Muscle of arm (tissue), 12 donors: ENCODE results near the gene LRFN2. TPM values are rescaled to one million over a fixed set of nuclear protein-coding genes. Genes with fewer than 3 reads are reported as not detected.

Experiments
- DNase-seq: peaks from one replicate; pipeline ENCODE4 v3.0.0-alpha.2; 2013
- polyA plus RNA-seq, 12 donors: library from polyadenylated mRNA; unstranded; fragments of 120-200 nt; gene quantifications; one replicate each; pipeline ENCODE4 v1.2.1, GENCODE V29; 2013; ENCODE audit not compliant: insufficient read length in 12 of 12

The LRFN2 gene
- polyA plus RNA-seq, 12 donors = 0.05 to 0.21 (median 0.07) TPM; not detected in 5

DNA sequence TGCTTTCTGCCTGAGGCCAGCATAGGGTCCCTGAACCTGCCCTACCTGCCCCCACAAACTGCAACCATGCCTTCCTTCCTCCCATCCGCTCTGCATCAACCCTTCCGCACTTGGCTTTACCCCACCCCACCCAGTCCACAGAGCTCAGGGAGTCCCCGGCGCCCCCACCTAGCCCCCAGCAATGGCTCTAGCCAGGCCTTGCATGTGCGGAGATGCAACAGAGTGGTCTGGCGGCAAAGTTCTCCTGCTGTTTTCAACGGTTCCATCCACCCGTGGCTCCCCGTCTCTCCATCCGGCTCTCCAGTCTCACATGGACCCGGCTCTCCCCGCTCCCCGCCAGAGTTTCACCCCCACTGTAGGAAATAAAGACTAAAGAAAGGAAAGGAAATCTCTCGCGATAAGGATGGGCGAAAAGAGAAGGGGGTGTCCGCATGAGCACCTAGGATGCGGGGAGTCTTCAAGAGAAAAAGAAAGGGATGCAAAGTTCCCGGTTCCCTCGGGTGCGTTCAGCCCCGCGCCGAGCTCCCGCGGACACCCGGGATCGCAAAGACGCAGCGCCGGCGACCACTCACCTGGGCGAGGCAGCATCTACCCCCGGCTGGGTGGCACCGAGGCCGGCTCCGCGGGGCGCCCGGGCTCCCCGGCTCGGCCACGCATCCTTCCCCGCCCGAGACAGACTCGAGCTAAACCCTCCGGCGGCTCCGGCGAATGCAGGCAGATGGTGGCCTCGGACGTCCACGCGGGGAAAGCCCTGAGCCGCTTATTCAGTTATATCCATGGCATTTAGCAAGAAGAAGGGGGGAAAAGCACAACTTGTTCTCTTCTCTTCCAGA, 579 bp downstream of the LRFN2 start:
- no peak for DNase-seq

DNA sequence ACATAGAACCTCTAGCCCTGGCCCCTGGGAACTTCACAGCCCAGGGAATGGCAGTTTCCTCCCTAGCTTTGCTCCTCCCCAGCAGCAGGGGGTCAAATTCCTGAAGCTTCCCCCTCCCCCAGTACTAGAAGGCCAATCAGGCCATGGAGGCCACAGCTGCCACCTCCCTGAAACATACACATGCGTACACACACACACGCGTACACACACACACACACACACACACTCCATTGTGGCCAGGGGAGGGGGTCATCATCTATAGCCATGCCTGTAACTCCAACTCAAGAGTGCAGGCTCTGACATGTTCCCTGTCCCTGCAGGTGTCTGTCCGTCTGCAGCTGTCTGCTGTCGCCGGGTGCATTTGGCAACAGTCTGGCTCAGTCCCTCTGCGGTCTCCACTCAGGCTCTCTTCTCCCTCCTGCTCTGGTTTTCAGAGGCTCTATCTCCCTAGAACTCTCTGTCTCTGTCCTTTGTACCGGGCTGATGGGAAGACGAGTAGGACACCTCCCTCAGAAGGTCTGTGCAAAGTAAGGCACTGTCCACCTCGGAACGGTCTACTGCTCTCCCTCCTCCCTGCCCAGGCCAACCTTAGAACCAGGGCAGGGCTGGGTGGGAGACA, 1.4 kb downstream of the LRFN2 start:
- no peak for DNase-seq

DNA sequence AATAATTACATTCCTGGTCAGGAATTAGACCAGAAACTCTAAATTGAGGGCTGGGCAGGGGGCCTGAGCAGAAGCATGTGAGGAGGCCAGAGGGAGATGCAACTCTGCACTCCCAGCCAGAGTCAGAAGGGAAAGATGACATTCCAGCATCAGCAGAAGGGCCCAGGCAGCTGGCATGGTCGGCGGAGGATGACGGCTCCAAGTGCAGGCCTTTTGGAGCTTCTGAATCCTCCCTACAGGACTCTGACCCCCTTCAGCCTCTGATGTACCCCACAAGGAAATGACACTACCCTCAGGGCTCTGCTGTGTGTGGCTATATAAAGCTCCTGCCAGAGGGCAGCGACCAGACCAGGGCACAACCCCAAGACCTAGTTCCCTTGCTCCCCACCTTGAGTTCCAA, 1.9 kb downstream of the LRFN2 start:
- no peak for DNase-seq

DNA sequence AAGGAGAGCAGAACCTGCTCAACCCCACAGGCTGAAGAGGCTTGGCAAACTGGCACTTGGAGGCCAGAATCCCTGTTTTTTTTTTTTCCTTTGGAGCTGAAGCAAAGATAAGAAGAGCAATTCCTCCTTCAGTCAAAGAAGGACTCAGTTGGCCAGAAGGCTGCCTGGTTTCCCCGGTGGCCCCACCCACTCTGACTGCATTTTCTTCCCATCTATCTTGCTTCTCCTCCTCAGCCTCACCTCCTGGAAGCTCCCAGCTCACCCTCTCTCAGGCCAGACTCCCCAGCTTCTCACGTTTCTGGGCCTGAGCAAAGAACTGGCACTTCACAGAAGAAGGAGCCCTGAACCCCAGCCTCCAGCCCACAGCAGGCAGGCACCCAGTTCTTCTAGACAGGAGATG, 2.4 kb downstream of the LRFN2 start:
- DNase-seq = no peak

DNA sequence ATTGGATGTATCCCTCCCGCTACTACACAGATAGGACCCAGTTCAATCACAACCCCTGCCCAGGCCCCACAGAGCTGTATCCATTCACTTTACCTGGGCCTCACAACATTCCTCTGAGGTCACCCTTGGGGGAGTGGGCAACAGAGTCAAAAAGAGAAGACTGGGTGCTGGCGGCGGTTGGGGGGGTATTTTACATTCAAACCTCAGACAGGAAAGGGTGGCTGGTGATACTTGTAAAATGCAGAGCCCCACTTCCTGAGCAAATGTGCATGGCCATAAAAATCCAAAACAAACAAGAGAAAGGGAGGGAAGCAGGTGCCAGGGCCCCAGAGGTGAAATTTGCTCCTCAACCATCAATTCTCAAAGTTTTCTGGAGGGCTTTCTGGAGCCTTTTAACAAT, 3.5 kb downstream of the LRFN2 start:
- DNase-seq = no peak

DNA sequence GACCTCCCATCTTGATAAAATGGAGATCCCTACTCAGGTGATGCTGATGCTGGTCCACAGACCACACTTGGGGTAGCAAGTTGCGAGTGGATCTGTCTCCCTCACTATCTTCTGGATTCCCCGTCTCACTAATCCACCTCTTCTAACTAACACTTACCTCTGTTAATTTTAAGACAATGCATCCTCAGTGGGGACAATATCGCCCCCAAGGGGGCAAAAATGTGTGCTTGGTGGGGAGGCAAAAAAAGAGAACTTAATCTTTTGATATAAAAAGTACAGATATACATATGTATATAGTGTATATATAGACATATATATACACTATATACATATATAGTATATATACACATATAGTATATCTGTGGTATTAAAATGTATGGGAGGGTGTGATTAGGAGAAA, 4.3 kb downstream of the LRFN2 start:
- no peak for DNase-seq

DNA sequence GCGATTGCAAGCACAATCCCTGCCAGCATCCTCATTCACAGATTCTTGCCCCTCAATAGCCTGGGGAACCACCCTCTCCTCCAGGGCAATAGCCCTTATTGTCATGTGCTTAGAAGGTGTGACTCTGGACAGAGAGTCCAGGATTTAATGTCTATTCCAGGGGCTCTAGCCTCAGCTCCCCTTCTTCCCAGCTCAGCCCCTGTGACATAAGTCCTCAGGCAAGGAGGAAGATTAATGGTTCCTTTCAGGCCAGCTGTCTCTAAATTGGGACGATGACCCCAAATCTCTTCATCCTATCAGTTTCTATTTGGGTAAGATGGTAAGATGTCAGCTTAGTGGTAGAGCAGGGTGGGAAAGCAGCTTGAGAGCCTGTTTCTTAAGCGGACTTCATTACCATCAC, 8.1 kb downstream of the LRFN2 start:
- DNase-seq = no peak

DNA sequence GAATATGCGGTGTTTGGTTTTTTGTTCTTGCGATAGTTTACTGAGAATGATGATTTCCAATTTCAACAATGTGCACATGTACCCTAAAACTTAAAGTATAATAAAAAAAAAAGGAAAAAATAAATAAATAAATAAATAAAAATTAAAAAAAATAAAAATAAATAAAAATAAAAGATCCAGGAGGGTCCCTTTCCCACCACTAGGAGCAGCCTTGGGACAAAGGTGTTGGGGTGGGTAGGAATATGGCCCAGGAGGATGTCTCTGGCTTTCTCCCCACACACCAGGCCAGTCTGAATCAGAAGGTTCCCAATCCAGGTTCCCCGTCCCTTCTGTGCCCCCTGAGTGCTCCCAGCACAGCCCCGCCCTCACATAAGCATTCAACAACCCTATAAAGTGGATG, 9.5 kb downstream of the LRFN2 start:
- no peak for DNase-seq

DNA sequence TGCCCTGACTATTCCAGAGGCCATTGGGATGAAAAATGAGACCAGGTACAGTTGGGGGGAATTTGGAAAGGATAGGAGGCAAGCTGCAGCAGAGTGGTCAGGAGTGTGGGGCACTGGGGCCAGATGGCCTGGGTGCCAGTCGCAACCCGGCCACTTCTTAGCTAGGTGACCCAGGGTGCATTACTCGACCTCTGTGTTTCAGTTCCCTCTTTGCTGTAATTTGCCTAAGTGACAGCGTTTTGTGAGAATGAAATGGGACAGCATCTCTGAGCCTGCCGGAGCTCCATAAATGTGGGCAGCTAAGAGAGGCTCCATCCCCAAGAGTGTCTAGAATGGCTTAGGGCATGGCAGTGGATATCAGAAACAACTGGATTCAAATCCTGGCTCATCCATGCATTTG, 13.9 kb downstream of the LRFN2 start:
- DNase-seq = no peak

DNA sequence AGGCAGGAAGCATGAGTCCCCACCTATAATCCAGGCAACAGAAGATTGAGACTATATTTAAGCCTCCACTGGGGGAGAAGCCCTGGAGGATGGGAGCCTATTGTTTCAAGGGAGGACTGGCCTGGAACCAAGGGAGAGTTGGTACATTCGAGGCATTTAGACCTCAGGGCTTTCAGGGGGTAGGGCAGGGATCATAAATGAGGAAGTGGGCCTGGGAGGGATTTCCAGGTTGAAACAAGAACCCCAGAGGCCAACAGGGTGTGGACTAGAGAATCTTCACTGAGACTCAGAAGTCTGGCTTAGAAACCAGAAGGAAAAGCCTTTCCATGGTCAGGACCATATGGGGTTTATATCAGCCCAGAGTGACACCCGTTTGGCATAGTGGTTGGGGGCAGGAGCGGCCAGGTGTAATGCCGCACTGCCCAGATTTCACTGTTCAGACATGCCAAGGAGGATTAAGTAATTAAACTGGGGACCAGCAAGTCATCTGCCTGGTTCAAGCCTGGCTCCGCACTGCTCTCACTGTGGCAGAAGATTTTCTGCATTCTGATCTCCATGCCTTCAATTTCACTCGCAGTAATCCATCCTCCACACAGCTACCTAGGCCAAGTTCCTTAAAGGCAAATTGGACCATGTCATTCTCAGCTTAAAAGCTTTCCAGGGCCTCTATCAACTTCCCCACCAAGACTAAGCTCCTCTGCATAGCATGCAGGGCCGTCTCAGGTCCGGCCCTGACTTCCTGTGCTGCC, 17.8 kb downstream of the LRFN2 start:
- no peak for DNase-seq

DNA sequence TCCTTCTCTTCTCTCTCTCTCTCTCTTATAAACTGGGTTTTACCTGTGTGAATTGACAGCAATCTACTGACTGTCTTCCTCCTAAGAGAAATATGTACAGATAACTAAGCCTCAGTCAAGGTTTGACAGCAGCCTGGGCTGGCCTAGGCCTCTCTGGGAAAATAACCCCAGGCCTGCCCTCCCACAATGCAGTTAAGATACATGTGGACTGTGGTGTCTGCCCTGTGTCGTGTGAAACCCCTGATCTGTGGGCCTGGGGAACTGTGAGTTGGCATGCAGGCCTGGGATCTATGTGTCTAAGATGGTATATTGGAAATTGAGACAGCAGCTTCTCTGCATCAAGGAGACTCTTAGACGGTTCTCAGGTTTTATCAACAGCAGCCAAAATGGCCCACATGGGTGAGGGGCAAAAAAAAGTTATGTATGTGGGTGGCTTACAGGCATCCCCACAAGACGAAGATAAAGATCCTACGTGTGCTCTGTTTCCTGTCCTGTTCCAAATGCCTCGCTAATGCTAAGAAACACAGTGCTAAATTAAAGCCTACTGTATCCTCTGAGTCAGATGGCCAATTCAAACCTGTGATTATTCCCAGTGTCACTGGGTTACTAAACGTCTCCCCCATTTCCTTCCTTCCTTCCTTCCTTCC, 19.0 kb downstream of the LRFN2 start:
- no peak for DNase-seq

DNA sequence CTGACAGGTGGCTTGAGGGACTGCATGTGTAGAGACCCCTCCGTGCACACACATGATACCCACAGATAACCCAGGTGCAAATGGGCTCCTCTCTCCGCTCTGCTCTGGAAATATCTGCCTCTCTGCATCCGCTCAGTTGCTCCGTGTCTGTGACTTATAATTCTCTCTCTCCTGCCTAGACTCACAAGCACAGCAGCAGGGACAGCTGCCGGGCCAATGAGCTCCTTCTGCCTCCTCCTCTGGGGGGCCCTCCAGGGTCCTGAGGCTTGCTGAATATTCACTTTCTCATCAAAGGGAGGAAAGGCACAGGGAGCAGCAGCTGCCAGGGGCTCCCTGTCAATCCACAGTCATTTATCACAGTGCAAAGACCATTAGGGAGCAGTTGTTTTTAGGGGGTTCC, 24.1 kb downstream of the LRFN2 start:
- no peak for DNase-seq

DNA sequence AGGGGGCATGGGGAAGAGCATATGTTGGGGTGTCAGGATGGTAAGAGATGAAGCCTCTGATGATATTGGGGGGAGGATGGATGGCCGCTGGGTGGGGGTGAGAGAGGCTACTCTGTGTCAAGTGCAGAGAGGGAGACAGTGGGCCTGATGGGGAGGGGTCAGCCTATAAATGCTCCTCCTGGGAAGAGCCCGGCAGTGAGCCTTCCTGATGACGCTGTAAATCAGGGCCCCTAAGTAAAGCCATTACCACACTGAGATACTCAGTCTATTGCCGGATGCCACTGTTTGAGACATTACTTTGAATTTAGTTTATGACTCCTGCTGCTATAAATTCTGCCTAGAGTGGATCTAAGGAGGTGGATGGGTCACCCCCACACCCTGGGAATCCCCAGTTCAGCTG, 28.1 kb downstream of the LRFN2 start:
- DNase-seq = no peak

DNA sequence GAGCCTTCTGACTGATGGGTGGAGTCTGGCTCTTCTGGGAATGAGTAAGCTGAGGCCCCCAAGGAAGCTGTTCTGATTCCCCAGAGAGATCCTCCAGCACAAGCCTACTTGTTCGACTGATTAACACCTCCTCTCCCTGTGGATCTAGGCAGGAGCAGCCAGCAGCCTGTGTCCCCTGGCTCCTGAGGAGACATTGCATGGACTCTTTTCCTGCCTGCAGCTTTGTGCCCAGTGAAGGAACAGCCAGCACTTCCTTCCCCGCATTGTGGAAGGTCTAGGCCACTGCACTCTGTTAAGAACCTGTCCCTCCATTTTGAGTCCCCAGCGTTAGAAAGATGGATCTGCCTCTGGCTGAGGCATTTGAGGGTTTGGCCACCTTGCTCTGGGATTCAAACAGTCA, 29.1 kb downstream of the LRFN2 start:
- no peak for DNase-seq

DNA sequence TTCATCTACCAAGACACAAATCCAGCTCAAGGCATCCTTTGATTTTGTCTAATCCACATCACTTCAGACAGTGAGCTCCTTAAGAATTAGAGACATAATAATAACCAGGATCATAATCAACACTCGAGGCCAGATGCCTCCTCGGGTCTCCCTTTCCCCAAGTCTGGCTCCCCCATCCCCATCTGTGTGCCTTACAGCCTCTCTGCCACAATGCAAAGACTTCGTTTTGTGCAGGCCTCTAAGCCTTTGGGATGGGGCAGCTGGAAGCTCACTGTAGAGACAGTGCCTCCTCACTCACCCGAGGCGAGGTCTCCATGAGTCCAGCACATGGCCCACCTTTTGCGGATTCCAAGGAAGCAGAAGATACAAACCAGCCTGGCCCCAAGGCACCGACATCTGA, 30.3 kb downstream of the LRFN2 start:
- DNase-seq = no peak

DNA sequence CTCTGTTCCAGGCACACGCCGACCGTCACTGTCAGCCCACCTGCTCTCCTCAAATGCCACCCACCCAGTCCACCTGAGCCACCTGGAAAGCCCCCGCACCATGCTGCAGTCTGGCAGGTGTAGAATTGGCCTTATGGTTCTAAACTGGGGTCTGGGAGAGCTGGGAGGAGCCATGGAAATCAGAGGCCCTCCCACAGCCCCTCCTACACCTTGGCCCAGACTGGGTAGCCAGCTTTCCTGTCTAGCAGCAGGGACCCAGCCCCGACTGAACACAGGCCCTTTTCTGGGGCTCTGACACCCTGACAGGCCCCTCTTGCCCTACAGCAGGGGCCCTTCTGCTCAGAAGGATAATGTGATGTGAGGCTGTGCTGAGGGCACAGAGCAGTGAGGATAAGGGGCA, 31.1 kb downstream of the LRFN2 start:
- no peak for DNase-seq

DNA sequence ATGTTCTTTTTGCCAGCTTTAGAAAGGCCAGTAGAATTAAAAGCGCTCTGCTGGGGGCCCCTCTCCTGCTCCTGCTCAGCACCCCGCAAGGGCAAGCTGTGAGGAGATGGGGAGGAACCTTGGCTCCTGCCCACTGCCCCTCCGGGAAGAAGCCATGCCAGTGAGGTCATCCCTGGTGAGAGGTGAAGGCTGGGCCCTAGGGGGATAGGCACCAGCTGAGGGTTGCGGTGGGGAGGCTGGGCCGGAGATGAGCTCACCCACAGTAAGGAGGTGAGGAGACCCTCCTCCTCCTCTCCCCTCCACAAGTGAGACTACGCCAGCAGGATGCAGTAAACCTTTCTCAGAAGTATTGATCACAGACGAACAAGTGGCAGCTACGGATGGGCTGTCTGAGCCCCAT, 32.1 kb downstream of the LRFN2 start:
- no peak for DNase-seq

DNA sequence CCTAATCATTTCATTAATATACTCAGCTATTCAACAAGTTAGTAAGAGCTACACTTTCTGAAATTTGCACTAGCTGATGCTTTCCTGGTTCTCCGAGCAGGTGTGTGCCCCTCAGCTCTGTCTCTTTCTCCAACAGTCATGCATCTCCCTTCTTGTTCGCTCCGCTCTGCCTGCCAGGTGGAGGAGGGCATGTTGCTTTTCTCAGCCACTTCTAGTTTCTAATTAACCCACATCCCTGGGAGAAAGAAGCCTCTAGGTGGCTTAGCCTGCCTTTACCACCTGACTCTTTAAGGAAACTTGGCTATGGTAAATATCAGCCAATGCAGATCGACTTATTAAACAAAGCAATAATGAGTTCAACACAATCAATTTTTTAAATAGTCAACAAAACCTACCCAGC, 34.2 kb downstream of the LRFN2 start:
- no peak for DNase-seq

DNA sequence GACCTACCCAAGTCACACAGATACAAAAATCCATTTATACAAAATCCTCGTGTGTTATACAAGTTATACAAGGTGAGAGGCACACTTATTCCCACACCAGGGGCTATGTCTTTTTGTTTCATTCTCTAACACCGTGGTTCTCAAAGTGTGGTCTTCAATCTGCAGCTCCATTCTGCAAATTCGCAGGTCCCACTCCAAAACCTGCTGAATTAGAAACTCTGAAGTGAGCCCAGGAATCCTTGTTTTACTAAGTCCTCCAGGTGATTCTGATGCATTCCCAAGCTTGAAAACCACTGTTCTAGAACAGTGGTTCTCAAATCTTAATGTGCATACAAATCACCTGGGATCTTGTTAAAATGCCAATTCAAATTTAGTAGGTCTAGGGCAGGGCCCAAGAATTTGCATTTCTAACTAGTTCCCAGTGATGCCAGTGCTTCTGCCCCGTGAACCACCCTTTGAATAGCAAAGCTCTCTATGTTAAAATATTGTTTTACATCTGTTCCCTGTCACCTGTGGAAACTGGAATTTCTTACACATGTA, 35.1 kb downstream of the LRFN2 start:
- DNase-seq = no peak

DNA sequence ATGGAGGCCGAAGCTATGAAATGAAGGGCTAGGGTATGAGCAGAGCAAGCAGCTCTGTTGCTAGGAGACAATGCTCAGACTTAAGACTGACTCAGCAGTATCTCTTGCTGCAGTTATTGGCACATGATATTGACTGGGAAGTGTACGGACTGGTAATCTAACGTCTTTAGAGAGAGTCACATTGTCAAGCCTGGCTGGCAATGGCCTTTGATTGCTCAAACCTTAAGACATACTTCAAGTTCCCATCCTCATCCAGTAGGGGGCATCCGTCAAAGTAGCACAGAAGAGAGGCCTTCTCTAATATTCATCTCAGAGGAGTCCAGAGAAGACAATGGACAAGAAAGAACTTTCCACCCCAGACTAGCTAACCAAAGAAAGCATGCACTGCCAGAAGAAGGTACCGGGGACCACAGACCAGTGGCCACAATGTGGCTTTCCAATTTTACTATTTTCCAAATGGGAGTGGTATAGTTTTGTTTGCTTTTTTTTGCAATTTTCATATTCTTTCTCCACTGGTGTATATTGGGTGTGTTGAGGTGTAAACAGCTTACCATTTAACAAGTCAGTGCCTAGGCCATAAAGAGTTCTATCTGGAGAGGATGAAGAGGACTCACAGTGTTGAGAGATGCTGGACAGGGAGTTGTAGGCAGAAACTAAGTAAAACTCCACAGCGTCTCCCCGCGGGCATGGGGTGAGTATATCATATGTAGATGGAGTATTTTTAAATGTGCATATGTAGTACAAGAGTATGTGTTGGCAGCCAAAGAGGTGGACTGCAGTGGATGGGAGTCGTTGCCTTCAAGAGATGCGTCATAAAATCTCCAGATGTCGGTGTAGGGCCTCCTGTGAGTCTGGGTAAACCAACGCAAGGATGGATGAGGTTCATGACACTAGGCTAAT, 36.7 kb downstream of the LRFN2 start:
- DNase-seq = no peak

DNA sequence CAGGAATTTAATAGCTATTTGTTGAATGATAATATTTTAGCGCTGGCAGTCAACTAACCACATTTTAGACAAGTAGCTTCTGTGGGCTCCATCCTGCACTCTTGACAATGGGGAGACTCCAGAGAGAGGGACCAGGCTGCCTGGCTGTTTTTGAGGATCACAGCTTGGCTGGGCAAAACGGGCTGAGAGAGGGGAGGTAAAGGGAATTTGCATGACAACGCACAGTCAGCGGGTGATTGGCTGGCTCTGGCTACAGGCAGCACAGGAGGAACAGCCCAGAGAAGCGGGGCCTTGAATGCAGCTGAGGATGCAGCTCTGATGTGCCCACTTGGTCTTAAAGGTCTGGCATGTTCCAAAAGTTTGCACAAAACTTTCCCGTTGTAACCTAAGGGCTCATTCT, 41.2 kb downstream of the LRFN2 start:
- DNase-seq = no peak
